Activated CD8-positive, alpha-beta T cell treated with anti-CD3 and anti-CD28 coated beads for 36 hours (primary cell): Measurements from ENCODE around the gene RAD50. TPM values are rescaled to one million over a fixed set of nuclear protein-coding genes. Genes with fewer than 3 reads are reported as not detected.
"Not testable (repeated sequence)": the region's sequence is repeated elsewhere in the genome, so short reads cannot be mapped to it uniquely, and the experiment has no call there.

Source experiments
- ATAC-seq: fragments of 200-7000 bp; cut with Tn5 transposase; one replicate; pipeline ENCODE4 v1.10.0; 2021; ENCODE audit warnings: mild to moderate bottlenecking, moderate library complexity
- CTCF ChIA-PET: fragments of 350-600 bp; sonication (Branson Sonifier 250); formaldehyde crosslinking; loops from one replicate; lab custom pipeline; 2021; ENCODE audit warnings: antibody characterized with exemption; lab: Charles Lee
- POLR2A ChIA-PET: fragments of 350-600 bp; sonication (Branson Sonifier 250); formaldehyde crosslinking; loops from one replicate; lab custom pipeline; 2021; ENCODE audit warnings: antibody characterized with exemption; lab: Charles Lee
- DNase-seq: peaks from one replicate; pipeline ENCODE4 v3.0.0-alpha.2; 2020
- H3K27ac Mint-ChIP-seq: one replicate; pipeline ENCODE4 v1.8.0; 2021; ENCODE audit warnings: mild to moderate bottlenecking, mixed read lengths
- H3K27me3 Mint-ChIP-seq: one replicate; pipeline ENCODE4 v1.8.0; 2021; ENCODE audit warnings: mixed read lengths
- H3K36me3 Mint-ChIP-seq: one replicate; pipeline ENCODE4 v1.8.0; 2021; ENCODE audit warnings: low read depth, mixed read lengths
- H3K4me1 Mint-ChIP-seq: one replicate; pipeline ENCODE4 v1.8.0; 2021; ENCODE audit warnings: low read depth, mixed read lengths
- H3K4me3 Mint-ChIP-seq: one replicate; pipeline ENCODE4 v1.8.0; 2021; ENCODE audit warnings: mild to moderate bottlenecking, moderate library complexity, mixed read lengths
- H3K9me3 Mint-ChIP-seq: one replicate; pipeline ENCODE4 v1.8.0; 2021; ENCODE audit warnings: mixed read lengths
- CTCF ChIP-seq: fragments of 200-600 bp; IDR thresholded peaks from one replicate; pipeline ENCODE4 v1.8.0; 2022; ENCODE audit warnings: antibody characterized with exemption, mild to moderate bottlenecking
- intact Hi-C: fragments of 100-400 bp; cut with micrococcal nuclease; formaldehyde crosslinking; loops from one replicate; pipeline ENCODE4 v1.10.0; 2022
- total RNA-seq, 2 experiments: library from RNA; stranded (reverse); gene quantifications; one replicate each; pipeline ENCODE4 v1.2.3, GENCODE V29; 2021

RAD50 gene
- total RNA-seq, 2 experiments from 2014 or later, result 46.4 to 48.9 TPM

- peak overlapping the region; percentile 92 for H3K4me3 Mint-ChIP-seq
- peaks cover 26% of the 10 kb centered on the region for H3K4me1 Mint-ChIP-seq
- H3K36me3 Mint-ChIP-seq, result peaks cover 15% of the 10 kb centered on the region
- DNase-seq (peak; percentile 43), ATAC-seq (peak; percentile 9)
- no peak for TF ChIP-seq CTCF
- intact Hi-C loops, result no loop called here
- peaks cover 5% of the 10 kb centered on the region for H3K9me3 Mint-ChIP-seq
- H3K27ac Mint-ChIP-seq, result peak overlapping the region; percentile 96
- H3K27me3 Mint-ChIP-seq, result no peaks in the 10 kb centered on the region
- ChIA-PET CTCF (interaction anchor here (1.0 kb wide), 2 partner anchors 31 to 42 kb away, joined by 3 to 5 read pairs; no protein-coding TSS in a partner anchor), POLR2A (interaction anchor here (0.5 to 2.9 kb wide), 8 partner anchors 13 to 939 kb away, joined by 3 to 10 read pairs (median 4); no protein-coding TSS in a partner anchor)
Measured at GRCh38 chr5:132557478-132558172, 848 bp downstream of the RAD50 start.

GRCh38 chr5:132559383-132560060, 2.7 kb downstream of the RAD50 start:
- Mint-ChIP-seq H3K4me3 (peak overlapping the region; percentile 52), H3K9me3 (peaks cover 5% of the 10 kb centered on the region), H3K27ac (no peak overlapping the region), H3K27me3 (no peaks in the 10 kb centered on the region), H3K36me3 (peaks cover 15% of the 10 kb centered on the region), H3K4me1 (peaks cover 26% of the 10 kb centered on the region)
- ChIA-PET POLR2A (interaction anchor here (0.6 kb wide), 1 partner anchor 223 kb away, joined by 3 read pairs; no protein-coding TSS in a partner anchor), CTCF (interaction anchor here (0.7 to 1.2 kb wide), 2 partner anchors 13 to 261 kb away, joined by 3 read pairs; no protein-coding TSS in a partner anchor)
- no peak for DNase-seq
- intact Hi-C loops, result no loop called here
- TF ChIP-seq CTCF, result no peak
- no peak for ATAC-seq

GRCh38 chr5:132561601-132562000, 4.8 kb downstream of the RAD50 start:
- TF ChIP-seq CTCF, result no peak
- Mint-ChIP-seq H3K27me3 (no peaks in the 10 kb centered on the region), H3K4me3 (no peak overlapping the region), H3K27ac (no peak overlapping the region), H3K9me3 (no peaks in the 10 kb centered on the region), H3K4me1 (peaks cover 29% of the 10 kb centered on the region), H3K36me3 (peaks cover 19% of the 10 kb centered on the region)
- intact Hi-C loops, result no loop called here
- DNase-seq (peak; percentile 68), ATAC-seq (no peak)
- CTCF ChIA-PET, result interaction anchor here (1.0 to 2.1 kb wide), 4 partner anchors 35 to 259 kb away, joined by 3 to 9 read pairs (median 4); no protein-coding TSS in a partner anchor
- POLR2A ChIA-PET, result interaction anchor here (0.5 to 0.8 kb wide), 4 partner anchors 16 to 92 kb away, joined by 3 to 4 read pairs (median 3); no protein-coding TSS in a partner anchor

- H3K27me3 Mint-ChIP-seq, POLR2A ChIA-PET, H3K27ac Mint-ChIP-seq, H3K4me3 Mint-ChIP-seq, intact Hi-C loops, DNase-seq, ATAC-seq, CTCF ChIA-PET, H3K9me3 Mint-ChIP-seq: not testable (repeated sequence)
- peaks cover 34% of the 10 kb centered on the region for H3K4me1 Mint-ChIP-seq
- peaks cover 24% of the 10 kb centered on the region for H3K36me3 Mint-ChIP-seq
Measured at GRCh38 chr5:132564555-132564954, 7.8 kb downstream of the RAD50 start.

GRCh38 chr5:132566657-132567056, 9.9 kb downstream of the RAD50 start:
- Mint-ChIP-seq H3K9me3 (no peaks in the 10 kb centered on the region), H3K27me3 (no peaks in the 10 kb centered on the region), H3K36me3 (peaks cover 28% of the 10 kb centered on the region), H3K4me1 (peaks cover 40% of the 10 kb centered on the region), H3K27ac (peak overlapping the region; percentile 1), H3K4me3 (no peak overlapping the region)
- ChIA-PET POLR2A (no interaction called here), CTCF (interaction anchor here (1.4 to 2.9 kb wide), 2 partner anchors 40 to 254 kb away, joined by 5 to 18 read pairs; no protein-coding TSS in a partner anchor)
- ATAC-seq (no peak), DNase-seq (no peak)
- intact Hi-C loops, result no loop called here
- no peak for TF ChIP-seq CTCF
